ENCODE measurements around the gene SLC9A9. TPM values are rescaled to one million over a fixed set of nuclear protein-coding genes. Genes with fewer than 3 reads are reported as not detected.
"Not testable (repeated sequence)": the region's sequence is repeated elsewhere in the genome, so short reads cannot be mapped to it uniquely, and the experiment has no call there.

SLC9A9 gene
- polyA plus RNA-seq, 1 donor (not counting 4 experiments of a cell fraction or from before 2014, with no cell fraction given), result 5.2 TPM

- Histone ChIP-seq H3K9me1 (ENCODE audit: control insufficient read depth, extremely low read depth, insufficient read depth, low read length) (no peaks in the 10 kb centered on the region), H3K4me3 (ENCODE audit: control insufficient read depth in 2 of 3, extremely low read depth in 1 of 3, insufficient read depth in 2 of 3, low read depth in 1 of 3, low read length in 3 of 3) (no peak overlapping the region), H2AFZ (ENCODE audit: control insufficient read depth, low read length) (no peak overlapping the region), H3K9me3 (ENCODE audit: control insufficient read depth, low read depth, low read length) (no peaks in the 10 kb centered on the region), H3K36me3 (ENCODE audit: control insufficient read depth in 2 of 2, extremely low read depth in 1 of 2, insufficient read depth in 2 of 2, low read length in 2 of 2) (no peaks in the 10 kb centered on the region), H3K27me3 (ENCODE audit: control insufficient read depth, extremely low read depth, insufficient read depth, low read length) (no peaks in the 10 kb centered on the region), H3K9ac (ENCODE audit: control insufficient read depth, extremely low read depth, insufficient read depth, low read length) (no peak overlapping the region), H3K27ac (ENCODE audit: control insufficient read depth, insufficient read depth, low read length) (no peak overlapping the region), H3K4me1 (ENCODE audit: control insufficient read depth, extremely low read depth, insufficient read depth, low read length) (no peaks in the 10 kb centered on the region), H4K20me1 (ENCODE audit: control insufficient read depth, extremely low read depth, insufficient read depth, low read length) (no peaks in the 10 kb centered on the region), H3K79me2 (ENCODE audit: control insufficient read depth, insufficient read depth, low read length) (no peaks in the 10 kb centered on the region), H3K4me2 (ENCODE audit: control insufficient read depth, extremely low read depth, insufficient read depth, low read depth, low read length) (no peak overlapping the region)
- TF ChIP-seq CTCF (optimal IDR thresholded peaks at IDR 0.05 in 1 of 3, IDR thresholded peaks at IDR 0.05 in 1 of 3, conservative IDR thresholded peaks at IDR 0.05 in 1 of 3; ENCODE audit: extremely low read depth in 1 of 3, insufficient read depth in 2 of 3, low read length in 3 of 3) (no peak), EZH2 (IDR thresholded peaks at IDR 0.05; ENCODE audit: low read length) (no peak)
- no peak for FAIRE-seq
- dilution Hi-C loops (cut with MboI; ENCODE audit: extremely low pct_ligation_motif_present, low sequenced_read_pairs), result no loop called here
- DNase-seq (ENCODE audit: low read depth, low spot score), result no peak
Measured at GRCh38 chr3:143525408-143525807, 322.9 kb downstream of the SLC9A9 start.

- FAIRE-seq (no peak), DNase-seq (ENCODE audit: low read depth, low spot score) (no peak)
- no peak overlapping the region for H2AFZ ChIP-seq (ENCODE audit: control insufficient read depth, low read length)
- no peak for TF ChIP-seq CTCF (optimal IDR thresholded peaks at IDR 0.05 in 1 of 3, IDR thresholded peaks at IDR 0.05 in 1 of 3, conservative IDR thresholded peaks at IDR 0.05 in 1 of 3; ENCODE audit: extremely low read depth in 1 of 3, insufficient read depth in 2 of 3, low read length in 3 of 3)
- TF ChIP-seq EZH2 (IDR thresholded peaks at IDR 0.05; ENCODE audit: low read length), result no peak
- H3K36me3 ChIP-seq (ENCODE audit: control insufficient read depth in 2 of 2, extremely low read depth in 1 of 2, insufficient read depth in 2 of 2, low read length in 2 of 2), result no peaks in the 10 kb centered on the region
- dilution Hi-C loops (cut with MboI; ENCODE audit: extremely low pct_ligation_motif_present, low sequenced_read_pairs), result no loop called here
- H3K9ac ChIP-seq (ENCODE audit: control insufficient read depth, extremely low read depth, insufficient read depth, low read length), result no peak overlapping the region
- H3K4me3 ChIP-seq (ENCODE audit: control insufficient read depth in 2 of 3, extremely low read depth in 1 of 3, insufficient read depth in 2 of 3, low read depth in 1 of 3, low read length in 3 of 3), result no peak overlapping the region
- no peaks in the 10 kb centered on the region for H4K20me1 ChIP-seq (ENCODE audit: control insufficient read depth, extremely low read depth, insufficient read depth, low read length)
- no peaks in the 10 kb centered on the region for H3K9me3 ChIP-seq (ENCODE audit: control insufficient read depth, low read depth, low read length)
- H3K4me2 ChIP-seq (ENCODE audit: control insufficient read depth, extremely low read depth, insufficient read depth, low read depth, low read length), result no peak overlapping the region
- no peaks in the 10 kb centered on the region for H3K27me3 ChIP-seq (ENCODE audit: control insufficient read depth, extremely low read depth, insufficient read depth, low read length)
- H3K79me2 ChIP-seq (ENCODE audit: control insufficient read depth, insufficient read depth, low read length), result no peaks in the 10 kb centered on the region
- H3K4me1 ChIP-seq (ENCODE audit: control insufficient read depth, extremely low read depth, insufficient read depth, low read length), result no peaks in the 10 kb centered on the region
- H3K27ac ChIP-seq (ENCODE audit: control insufficient read depth, insufficient read depth, low read length), result no peak overlapping the region
- H3K9me1 ChIP-seq (ENCODE audit: control insufficient read depth, extremely low read depth, insufficient read depth, low read length), result no peaks in the 10 kb centered on the region
Measured at GRCh38 chr3:143521803-143522202, 326.5 kb downstream of the SLC9A9 start.

GRCh38 chr3:143517131-143517530 is 331.1 kb downstream of the SLC9A9 start:
- DNase-seq (ENCODE audit: low read depth, low spot score); H4K20me1 ChIP-seq (ENCODE audit: control insufficient read depth, extremely low read depth, insufficient read depth, low read length); H3K9ac ChIP-seq (ENCODE audit: control insufficient read depth, extremely low read depth, insufficient read depth, low read length); H3K27ac ChIP-seq (ENCODE audit: control insufficient read depth, insufficient read depth, low read length); H3K4me3 ChIP-seq (ENCODE audit: control insufficient read depth in 2 of 3, extremely low read depth in 1 of 3, insufficient read depth in 2 of 3, low read depth in 1 of 3, low read length in 3 of 3); H3K36me3 ChIP-seq (ENCODE audit: control insufficient read depth in 2 of 2, extremely low read depth in 1 of 2, insufficient read depth in 2 of 2, low read length in 2 of 2); H3K4me2 ChIP-seq (ENCODE audit: control insufficient read depth, extremely low read depth, insufficient read depth, low read depth, low read length); FAIRE-seq; H3K9me3 ChIP-seq (ENCODE audit: control insufficient read depth, low read depth, low read length); H2AFZ ChIP-seq (ENCODE audit: control insufficient read depth, low read length); H3K79me2 ChIP-seq (ENCODE audit: control insufficient read depth, insufficient read depth, low read length); H3K9me1 ChIP-seq (ENCODE audit: control insufficient read depth, extremely low read depth, insufficient read depth, low read length); H3K27me3 ChIP-seq (ENCODE audit: control insufficient read depth, extremely low read depth, insufficient read depth, low read length); H3K4me1 ChIP-seq (ENCODE audit: control insufficient read depth, extremely low read depth, insufficient read depth, low read length); dilution Hi-C loops (cut with MboI; ENCODE audit: extremely low pct_ligation_motif_present, low sequenced_read_pairs): not testable (repeated sequence)

Data from keratinocyte (primary cell).